GM19240 (cell line): ENCODE data around the gene RDH14.

Source experiments
- DNase-seq: peaks from one replicate; pipeline ENCODE4 v3.0.0; 2011; ENCODE audit warnings: low spot score; ENCODE audit not compliant: insufficient read length

Gene RDH14

DNA sequence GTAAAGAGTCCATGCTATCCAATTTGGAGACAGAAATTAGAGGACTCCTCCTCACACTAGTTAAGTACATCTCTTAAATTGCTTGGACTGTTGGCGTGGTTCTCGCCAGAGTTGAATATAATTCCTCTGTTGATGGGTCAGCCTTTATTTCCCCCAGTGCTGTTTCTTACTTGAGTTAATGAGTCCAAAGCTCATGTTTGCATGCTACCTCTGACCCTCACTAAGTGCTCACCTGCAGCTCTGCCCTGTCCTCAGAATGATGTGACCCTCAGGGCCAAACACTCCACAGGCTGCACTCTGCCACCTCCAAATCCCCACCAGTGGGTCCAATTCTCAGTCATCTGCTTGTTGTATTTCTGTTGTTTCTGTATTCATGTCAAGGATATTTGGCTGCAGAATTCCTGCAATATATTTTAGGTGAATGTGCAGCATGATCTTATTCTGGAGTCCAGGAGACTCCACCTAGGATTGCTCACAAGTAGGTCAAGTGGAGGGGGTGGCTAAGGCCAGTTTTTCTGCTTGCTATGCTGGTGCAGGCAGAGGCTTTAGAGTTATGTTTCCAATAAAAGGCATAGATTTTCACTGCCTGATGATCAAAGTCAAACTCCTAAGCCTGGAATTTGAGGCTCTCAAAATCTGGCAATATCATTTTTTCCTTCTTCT, 37.8 kb downstream of the RDH14 start:
- no peak for DNase-seq

DNA sequence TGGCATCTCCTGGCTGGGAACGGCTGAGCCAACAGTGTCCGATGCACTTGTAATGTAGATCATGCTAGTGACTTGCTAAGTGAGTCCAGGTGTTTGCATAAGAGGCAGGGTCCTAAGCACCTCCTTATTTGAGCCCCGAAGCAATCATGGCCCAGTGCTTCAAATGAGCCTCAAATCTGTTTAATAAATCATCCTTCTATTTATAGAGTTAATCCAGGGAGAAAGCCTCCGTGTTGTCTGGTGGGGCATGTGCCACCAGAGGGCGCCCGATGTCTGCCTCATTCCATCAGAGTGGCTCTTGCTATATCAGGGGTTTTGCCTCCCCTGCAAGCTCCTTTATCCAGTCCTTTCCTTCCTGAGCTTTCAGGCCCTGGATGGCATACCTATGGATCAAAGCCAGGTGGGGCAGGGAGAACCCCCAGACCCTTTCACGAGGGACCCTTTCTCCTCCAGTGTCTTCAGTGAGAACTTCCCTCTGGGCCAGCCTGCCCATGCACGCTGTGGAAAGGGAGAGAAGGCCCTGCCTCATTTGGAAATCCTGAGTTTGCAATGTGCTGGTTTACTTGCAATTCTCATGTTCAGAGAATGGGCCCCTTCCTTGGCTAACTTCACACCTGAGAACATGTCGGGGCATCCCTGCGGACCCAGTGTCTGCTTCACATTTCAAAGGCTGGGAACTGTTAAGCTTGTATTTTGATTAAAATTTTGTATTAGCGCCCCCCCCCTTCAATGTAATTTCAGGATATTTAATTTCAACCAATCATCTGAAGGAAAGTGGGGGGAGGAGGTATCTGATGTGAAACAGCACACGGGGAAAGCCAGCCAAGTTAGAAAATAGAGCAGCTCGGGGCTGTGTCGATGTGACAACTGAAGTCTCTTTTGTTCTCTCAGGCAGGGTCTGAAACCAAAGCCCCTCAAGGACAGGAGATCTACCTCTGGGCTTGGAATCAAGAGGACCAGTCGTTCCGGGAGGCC, 39.7 kb downstream of the RDH14 start:
- DNase-seq, result peak; percentile 18

DNA sequence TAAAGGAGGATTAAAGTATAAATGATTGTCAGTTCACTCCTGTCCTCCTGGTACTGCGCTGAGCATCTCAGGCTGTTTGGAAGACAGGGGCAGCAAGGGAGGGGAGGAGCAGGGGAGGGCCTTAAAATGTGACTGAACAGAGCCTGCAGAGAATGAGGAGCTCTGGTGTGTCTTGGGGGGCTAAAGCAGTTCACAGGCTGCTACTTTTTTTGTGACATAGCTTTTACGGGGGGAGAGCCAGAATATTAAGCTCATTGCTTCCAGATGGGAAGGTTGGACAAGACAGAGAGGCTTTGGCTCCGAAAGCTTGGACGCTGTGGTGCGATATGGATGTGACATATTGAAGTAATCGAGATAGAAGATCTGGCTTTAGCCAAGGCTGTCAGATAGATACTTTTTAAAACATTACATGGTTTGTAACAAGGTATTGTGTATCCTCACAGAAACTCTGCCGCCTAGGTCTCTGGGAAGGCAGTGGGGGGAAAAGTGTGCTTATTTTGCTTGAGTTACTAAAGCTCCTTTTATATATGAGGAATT, 40.5 kb downstream of the RDH14 start:
- DNase-seq, result no peak

DNA sequence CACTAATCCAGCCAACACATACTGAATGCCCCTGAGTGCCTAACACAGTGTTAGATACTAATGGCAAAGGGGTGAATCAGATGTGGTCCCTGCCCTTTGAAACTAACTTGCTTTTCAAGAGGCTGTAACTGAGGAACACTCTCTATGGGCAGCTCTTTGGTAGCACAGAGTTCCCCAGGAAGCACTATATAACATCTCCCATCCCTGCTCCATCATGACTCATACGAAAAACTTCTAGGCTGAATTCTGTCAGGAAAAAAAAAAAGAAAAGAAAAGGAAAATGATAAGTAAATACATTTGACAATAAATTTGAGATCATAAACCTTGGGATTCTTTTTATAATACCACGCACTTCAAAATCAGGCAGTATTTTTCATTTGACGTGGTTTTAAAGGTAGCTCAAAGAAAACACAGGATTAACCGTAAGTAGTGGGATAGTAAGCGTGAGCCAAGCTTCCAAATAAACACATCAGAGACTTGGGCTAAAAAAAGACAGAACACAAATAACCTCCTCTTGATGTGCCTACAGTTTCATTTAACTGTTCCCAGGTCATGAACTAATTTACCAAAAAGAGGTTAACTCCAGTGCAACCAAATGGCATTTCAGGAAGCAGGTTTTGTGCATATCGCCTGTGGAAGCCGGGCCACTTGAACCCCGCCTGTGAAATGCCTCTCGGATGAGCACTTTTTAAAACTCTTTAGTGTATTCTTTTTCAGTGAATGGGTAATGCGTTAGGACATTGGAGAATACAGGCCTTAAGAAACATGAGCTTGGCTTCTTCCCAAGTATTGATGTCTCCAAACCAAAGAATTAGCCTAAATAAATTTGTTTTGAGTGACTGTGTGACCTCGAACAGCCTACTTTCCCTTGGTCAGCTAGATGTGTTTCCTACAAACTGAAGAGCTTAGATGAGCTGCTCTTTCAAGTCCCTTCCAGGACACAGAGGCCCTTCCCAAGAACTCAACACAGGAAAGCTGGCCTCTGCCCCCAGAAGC, 42.0 kb downstream of the RDH14 start:
- DNase-seq, result no peak

- DNase-seq, result no peak
These were observed 43.1 kb downstream of the RDH14 start for GRCh38 chr2:18517386-18517785.

DNA sequence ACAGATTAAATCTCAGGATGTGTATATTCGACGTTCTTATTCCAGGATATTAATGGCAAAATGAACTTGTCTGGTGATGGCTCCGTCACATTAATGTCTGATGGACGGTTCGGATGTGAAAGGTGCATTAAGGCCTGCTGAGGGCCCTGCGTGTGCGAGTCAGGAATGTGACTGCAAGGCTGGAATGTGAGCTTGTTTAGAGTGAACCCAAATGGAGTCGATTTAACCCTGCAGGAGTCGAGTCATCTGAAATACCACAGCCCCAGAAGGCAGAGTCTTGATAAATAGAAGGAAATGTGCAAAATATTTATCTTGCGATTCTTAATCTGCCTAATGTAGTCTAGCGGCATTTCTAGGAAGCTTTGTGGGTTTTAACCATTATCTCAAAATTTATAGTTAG, 44.3 kb downstream of the RDH14 start:
- DNase-seq, result no peak

DNA sequence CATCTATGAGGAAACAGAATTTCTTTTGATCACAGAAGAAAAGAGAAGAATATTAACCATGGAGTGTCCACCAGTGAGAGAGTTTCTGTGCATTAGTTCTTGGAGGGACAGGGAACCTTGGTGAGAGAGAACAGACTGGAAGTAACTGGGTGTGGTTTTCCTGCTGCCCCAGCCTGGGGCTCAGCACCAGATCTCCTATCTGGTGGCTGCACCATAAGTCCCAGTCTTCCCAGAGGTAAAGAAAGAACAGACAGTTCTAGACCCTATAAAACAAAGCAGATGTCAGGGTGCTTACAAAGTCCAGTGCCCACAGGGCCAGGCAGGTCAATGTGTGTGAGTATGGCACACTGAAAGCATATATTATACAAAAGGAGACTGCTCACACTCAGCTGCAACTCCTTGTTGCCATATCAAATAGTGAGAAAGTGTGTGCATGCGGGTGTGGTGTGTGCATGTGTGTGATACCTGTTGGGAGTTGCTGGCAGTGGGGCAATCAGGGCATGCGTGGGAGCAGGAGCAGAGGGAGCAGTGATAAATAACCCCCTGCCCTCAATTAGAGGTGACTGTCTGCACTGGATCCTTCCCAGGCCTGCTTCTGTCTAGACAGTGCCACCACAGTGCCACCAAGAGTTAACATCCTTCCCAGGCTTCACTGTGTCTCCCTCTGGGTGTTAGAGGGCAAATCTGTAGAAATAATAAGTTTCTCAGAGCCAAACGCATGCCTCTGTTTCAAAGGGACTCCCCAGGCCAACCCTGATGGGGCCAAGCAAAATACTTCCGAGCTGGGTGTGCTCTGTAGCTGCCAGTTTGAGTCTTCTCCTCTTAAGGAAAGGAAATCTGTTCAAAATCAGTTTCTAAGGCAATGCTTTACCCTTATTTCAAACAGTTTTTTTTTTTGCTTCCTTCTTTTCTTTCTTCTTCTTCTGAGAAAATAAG, 45.7 kb downstream of the RDH14 start:
- no peak for DNase-seq

GRCh38 chr2:18510775-18511174, 49.7 kb downstream of the RDH14 start:
- no peak for DNase-seq

DNA sequence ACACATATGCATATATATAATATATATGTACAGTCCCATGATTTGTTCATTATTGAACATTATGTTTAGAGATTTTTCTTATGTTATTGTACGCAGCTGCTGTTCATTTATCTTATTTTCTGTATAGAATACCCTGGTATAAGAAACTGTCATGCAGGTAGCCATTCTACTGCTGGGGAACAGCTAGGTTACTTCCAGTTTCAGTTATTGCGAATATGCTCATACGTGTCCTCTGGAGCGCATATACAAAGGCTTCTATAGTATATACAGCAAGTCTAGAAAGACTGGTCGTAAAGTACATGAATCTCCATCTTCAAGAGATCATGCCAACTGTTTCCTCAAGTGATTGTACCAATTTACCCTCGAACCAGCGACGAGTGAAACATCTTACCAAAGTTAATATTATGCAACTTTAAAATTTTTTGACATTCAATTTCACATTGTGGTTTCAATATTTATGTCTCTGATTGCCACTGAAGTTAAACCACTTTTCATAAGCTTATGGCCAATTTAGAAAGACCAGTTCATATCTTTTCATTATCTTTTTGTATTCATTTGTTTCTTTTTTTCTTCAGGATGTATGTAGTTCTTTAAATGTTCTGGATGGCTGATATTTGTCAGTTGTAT, 53.5 kb downstream of the RDH14 start:
- DNase-seq, result no peak

GRCh38 chr2:18505703-18506341, 54.6 kb downstream of the RDH14 start:
- DNase-seq, result no peak
